HCT116 (cell line): Measurements from ENCODE around the gene PLB1. TPM values are rescaled to one million over a fixed set of nuclear protein-coding genes. Genes with fewer than 3 reads are reported as not detected.

Experiments
- ATAC-seq: fragments of 200-7000 bp; cut with Tn5 transposase; 2 replicates; pipeline ENCODE4 v1.9.1; 2020; ENCODE audit warnings: mild to moderate bottlenecking, moderate library complexity
- BruUV-seq: library from RNA; stranded (reverse); fragments of 400-500 nt; replicated peaks from 2 replicates; lab custom pipeline; 2021; lab: Mats Ljungman, UMichigan
- CTCF ChIA-PET: fragments of 300-600 bp; sonication (Branson Sonifier 250); formaldehyde crosslinking; loops from one replicate; lab custom pipeline; 2021; ENCODE audit warnings: antibody characterized with exemption; lab: Charles Lee
- POLR2A ChIA-PET: fragments of 300-600, 350-600 bp; sonication (Branson Sonifier 250); formaldehyde crosslinking; loops from one replicate; lab custom pipeline; 2021; ENCODE audit warnings: antibody characterized with exemption; lab: Charles Lee
- RAD21 ChIA-PET, 2 experiments: fragments of 300-600 bp; sonication (Branson Sonifier 250); formaldehyde crosslinking; loops; one replicate each; lab custom pipeline; 2023; ENCODE audit warnings: low total read pairs in 2 of 2; ENCODE audit not compliant: uncharacterized antibody in 2 of 2, unreplicated experiment in 2 of 2, low non-redundant PET in 1 of 2; lab: Charles Lee
- DNase-seq: peaks from one replicate; pipeline ENCODE4 v3.0.0-alpha.2; 2010; ENCODE audit warnings: low read depth, low spot score
- H2AFZ ChIP-seq: fragments of 200-600 bp; shearing (Covaris generic), sonication (generic); 2 replicates; pipeline ENCODE4 v1.6.1; 2017; ENCODE audit warnings: low read depth, mixed run types, mixed read lengths, antibody characterized with exemption, low read length; ENCODE audit not compliant: poor library complexity, severe bottlenecking
- H3K27ac ChIP-seq: 2 replicates; pipeline ENCODE4 v1.5.1; 2012; ENCODE audit warnings: low read depth, low read length
- H3K27me3 ChIP-seq: fragments of 200-600 bp; sonication (generic); 2 replicates; pipeline ENCODE4 v1.6.1; 2016; ENCODE audit warnings: mixed run types, low read length, mixed read lengths; ENCODE audit not compliant: insufficient read depth
- H3K36me3 ChIP-seq, 2 experiments: fragments of 200-500 bp in 1 of 2; fragments of 200-600 bp in 1 of 2; sonication (Bioruptor generic) in 1 of 2; sonication (generic) in 1 of 2; 2 replicates each; pipeline versions ENCODE4 v1.5.1 to v1.6.1; 2014 to 2016; ENCODE audit warnings: low read length in 2 of 2, inconsistent platforms in 1 of 2, mixed read lengths in 1 of 2, mixed run types in 1 of 2; ENCODE audit not compliant: insufficient read depth in 2 of 2, control insufficient read depth in 1 of 2
- H3K4me1 ChIP-seq, 2 experiments: fragments of 200-600 bp in 1 of 2; sonication (generic) in 1 of 2; 2 replicates each; pipeline versions ENCODE4 v1.5.1 to v1.6.1; 2012 to 2017; ENCODE audit warnings: low read length in 2 of 2, inconsistent platforms in 1 of 2, mild to moderate bottlenecking in 1 of 2, mixed read lengths in 1 of 2, mixed run types in 1 of 2, moderate library complexity in 1 of 2; ENCODE audit not compliant: insufficient read depth in 2 of 2, control insufficient read depth in 1 of 2
- H3K4me2 ChIP-seq: fragments of 200-600 bp; sonication (generic); 2 replicates; pipeline ENCODE4 v1.6.1; 2017; ENCODE audit warnings: mixed run types, low read length, mixed read lengths
- H3K4me3 ChIP-seq, 2 experiments: fragments of 200-600 bp in 1 of 2; sonication (generic) in 1 of 2; replicated peaks in 1 of 2; 2 replicates each; pipeline ENCODE4 v1.5.1; 2011 to 2016; ENCODE audit warnings: low read length in 2 of 2, control low read depth in 1 of 2, low read depth in 1 of 2, mild to moderate bottlenecking in 1 of 2, mixed read lengths in 1 of 2, mixed run types in 1 of 2
- H3K79me2 ChIP-seq: fragments of 200-600 bp; sonication (generic); 2 replicates; pipeline ENCODE4 v1.6.1; 2017; ENCODE audit warnings: mild to moderate bottlenecking, mixed run types, low read length, moderate library complexity, mixed read lengths; ENCODE audit not compliant: insufficient read depth
- H3K9ac ChIP-seq: fragments of 200-600 bp; sonication (generic); 2 replicates; pipeline ENCODE4 v1.6.1; 2016; ENCODE audit warnings: low read length, mixed read lengths
- H3K9me2 ChIP-seq: fragments of 200-600 bp; sonication (generic), shearing (Covaris generic); 2 replicates; pipeline ENCODE4 v1.6.1; 2017; ENCODE audit warnings: mixed run types, mild to moderate bottlenecking, moderate library complexity; ENCODE audit not compliant: insufficient read depth
- H3K9me3 ChIP-seq, 2 experiments: fragments of 200-500 bp in 1 of 2; fragments of 200-600 bp in 1 of 2; sonication (Bioruptor generic) in 1 of 2; sonication (generic) in 1 of 2; 2 replicates each; pipeline ENCODE4 v1.6.1; 2014 to 2017; ENCODE audit warnings: low read length in 2 of 2, mixed read lengths in 2 of 2, inconsistent platforms in 1 of 2, low read depth in 1 of 2, mild to moderate bottlenecking in 1 of 2, mixed run types in 1 of 2, moderate library complexity in 1 of 2; ENCODE audit not compliant: control insufficient read depth in 1 of 2, insufficient read depth in 1 of 2
- H4K20me1 ChIP-seq: fragments of 200-600 bp; sonication (generic), shearing (Covaris generic); 2 replicates; pipeline ENCODE4 v1.6.1; 2017; ENCODE audit warnings: mixed run types, mild to moderate bottlenecking, moderate library complexity; ENCODE audit not compliant: insufficient read depth
- CBX3 ChIP-seq: IDR thresholded peaks from 2 replicates; pipeline ENCODE4 v1.6.1; 2012; ENCODE audit warnings: low read depth
- EGR1 ChIP-seq: IDR thresholded peaks from 2 replicates; pipeline ENCODE4 v1.6.1; 2012; ENCODE audit warnings: low read depth
- ELF1 ChIP-seq: IDR thresholded peaks from 2 replicates; pipeline ENCODE4 v1.6.1; 2012; ENCODE audit warnings: low read depth, borderline replicate concordance
- EZH2 ChIP-seq: fragments of 200-600 bp; sonication (generic); IDR thresholded peaks from 2 replicates; pipeline ENCODE4 v1.6.1; 2017; ENCODE audit warnings: antibody characterized with exemption, mixed run types
- EZH2phosphoT487 ChIP-seq: fragments of 200-600 bp; IDR thresholded peaks from 2 replicates; pipeline ENCODE4 v1.6.1; 2018; ENCODE audit warnings: antibody characterized with exemption, borderline replicate concordance
- FOSL1 ChIP-seq: IDR thresholded peaks from 2 replicates; pipeline ENCODE4 v1.6.1; 2012; ENCODE audit warnings: low read depth
- POLR2A ChIP-seq: IDR thresholded peaks from 2 replicates; pipeline ENCODE4 v1.7.0; 2011; ENCODE audit warnings: borderline replicate concordance; ENCODE audit not compliant: insufficient read depth, insufficient read length; ENCODE audit errors: extremely low read depth
- POLR2AphosphoS5 ChIP-seq: IDR thresholded peaks from 2 replicates; pipeline ENCODE4 v1.6.1; 2011; ENCODE audit warnings: mild to moderate bottlenecking, low read depth, low read length, moderate library complexity
- RAD21 ChIP-seq: IDR thresholded peaks from 2 replicates; pipeline ENCODE4 v1.6.1; 2012; ENCODE audit warnings: low read depth, mild to moderate bottlenecking
- SIN3A ChIP-seq: IDR thresholded peaks from 2 replicates; pipeline ENCODE4 v1.6.1; 2012; ENCODE audit warnings: low read depth
- SP1 ChIP-seq: IDR thresholded peaks from 2 replicates; pipeline ENCODE4 v1.6.1; 2012; ENCODE audit warnings: low read depth
- TCF7L2 ChIP-seq: IDR thresholded peaks from 2 replicates; pipeline ENCODE4 v1.7.0; 2011; ENCODE audit warnings: borderline replicate concordance, inconsistent platforms; ENCODE audit not compliant: insufficient read depth, insufficient read length; ENCODE audit errors: extremely low read depth
- YY1 ChIP-seq: IDR thresholded peaks from 2 replicates; pipeline ENCODE4 v1.6.1; 2011; ENCODE audit warnings: low read length, low read depth, moderate library complexity, mild to moderate bottlenecking; ENCODE audit not compliant: insufficient replicate concordance; ENCODE audit errors: extremely low read depth
- ZFX ChIP-seq: fragments of 450-650 bp; IDR thresholded peaks from 2 replicates; pipeline ENCODE4 v1.6.1; 2017
- ZNF274 ChIP-seq: fragments of 200-500 bp; sonication (Bioruptor generic); IDR thresholded peaks from 2 replicates; pipeline ENCODE4 v1.6.1; 2014; ENCODE audit warnings: mild to moderate bottlenecking, low read depth, low read length, inconsistent platforms
- intact Hi-C: fragments of 100-400 bp; cut with micrococcal nuclease; formaldehyde crosslinking; loops from 2 replicates; pipeline ENCODE4 v1.10.0; 2022
- total RNA-seq: library from RNA; stranded (reverse); gene quantifications from one replicate; pipeline ENCODE4 v1.2.1, GENCODE V29; 2021; ENCODE audit not compliant: unreplicated experiment
- TF ChIP-seq, protein P1 (sequence below): IDR thresholded peaks from 2 replicates; pipeline ENCODE4 v1.6.1; 2012
- TF ChIP-seq, protein P2 (sequence below): IDR thresholded peaks from 2 replicates; pipeline ENCODE4 v1.6.1; 2012; ENCODE audit warnings: low read depth
- TF ChIP-seq, protein P3 (sequence below): IDR thresholded peaks from 2 replicates; pipeline ENCODE4 v1.6.1; 2011; ENCODE audit warnings: mild to moderate bottlenecking, low read length, moderate library complexity; ENCODE audit not compliant: insufficient replicate concordance; ENCODE audit errors: extremely low read depth

PLB1 gene
- total RNA-seq, 1 experiment from 2014 or later, result 0.49 TPM

DNA sequence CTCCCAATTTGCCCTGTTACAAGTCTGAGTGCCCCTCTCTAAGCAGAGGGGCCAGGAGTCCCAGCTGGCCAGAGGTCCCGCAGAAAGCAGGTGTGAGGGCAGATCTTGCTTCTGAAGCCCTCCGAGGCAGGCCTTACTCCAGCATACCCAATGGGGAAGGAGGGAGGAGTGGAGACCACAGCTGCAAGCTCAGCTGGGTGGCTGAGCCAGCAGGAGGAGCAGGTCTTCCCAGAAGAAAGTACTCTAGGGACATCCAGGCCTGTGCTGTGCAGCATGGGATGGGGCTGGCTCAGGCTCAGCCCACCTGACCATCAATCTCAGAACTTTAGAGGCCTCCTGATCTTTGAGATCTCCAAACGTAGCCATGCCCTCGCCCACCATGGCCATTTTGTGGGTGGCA lies 31.3 kb downstream of the PLB1 start:
- Histone ChIP-seq H3K9ac (no peak overlapping the region), H3K9me3 (no peaks in the 10 kb centered on the region), H3K27me3 (peaks cover 6% of the 10 kb centered on the region; the same call in 1 of the 2 replicates), H3K4me1 (no peaks in the 10 kb centered on the region), H2AFZ (no peak overlapping the region), H3K4me3 (no peak overlapping the region), H3K79me2 (no peaks in the 10 kb centered on the region), H3K9me2 (no peaks in the 10 kb centered on the region), H4K20me1 (no peaks in the 10 kb centered on the region), H3K27ac (no peak overlapping the region), H3K36me3 (no peaks in the 10 kb centered on the region), H3K4me2 (no peak overlapping the region)
- ATAC-seq, result peak; percentile 58; the same call in 1 of the 2 replicates
- TF ChIP-seq SIN3A, result no peak
- TF ChIP-seq, protein P1, sequence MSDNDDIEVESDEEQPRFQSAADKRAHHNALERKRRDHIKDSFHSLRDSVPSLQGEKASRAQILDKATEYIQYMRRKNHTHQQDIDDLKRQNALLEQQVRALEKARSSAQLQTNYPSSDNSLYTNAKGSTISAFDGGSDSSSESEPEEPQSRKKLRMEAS, result no peak
- no peak for TF ChIP-seq POLR2AphosphoS5
- TF ChIP-seq RAD21, result no peak
- TF ChIP-seq EGR1, result no peak
- no peak for TF ChIP-seq POLR2A
- no peak for TF ChIP-seq ELF1
- TF ChIP-seq, protein P2, sequence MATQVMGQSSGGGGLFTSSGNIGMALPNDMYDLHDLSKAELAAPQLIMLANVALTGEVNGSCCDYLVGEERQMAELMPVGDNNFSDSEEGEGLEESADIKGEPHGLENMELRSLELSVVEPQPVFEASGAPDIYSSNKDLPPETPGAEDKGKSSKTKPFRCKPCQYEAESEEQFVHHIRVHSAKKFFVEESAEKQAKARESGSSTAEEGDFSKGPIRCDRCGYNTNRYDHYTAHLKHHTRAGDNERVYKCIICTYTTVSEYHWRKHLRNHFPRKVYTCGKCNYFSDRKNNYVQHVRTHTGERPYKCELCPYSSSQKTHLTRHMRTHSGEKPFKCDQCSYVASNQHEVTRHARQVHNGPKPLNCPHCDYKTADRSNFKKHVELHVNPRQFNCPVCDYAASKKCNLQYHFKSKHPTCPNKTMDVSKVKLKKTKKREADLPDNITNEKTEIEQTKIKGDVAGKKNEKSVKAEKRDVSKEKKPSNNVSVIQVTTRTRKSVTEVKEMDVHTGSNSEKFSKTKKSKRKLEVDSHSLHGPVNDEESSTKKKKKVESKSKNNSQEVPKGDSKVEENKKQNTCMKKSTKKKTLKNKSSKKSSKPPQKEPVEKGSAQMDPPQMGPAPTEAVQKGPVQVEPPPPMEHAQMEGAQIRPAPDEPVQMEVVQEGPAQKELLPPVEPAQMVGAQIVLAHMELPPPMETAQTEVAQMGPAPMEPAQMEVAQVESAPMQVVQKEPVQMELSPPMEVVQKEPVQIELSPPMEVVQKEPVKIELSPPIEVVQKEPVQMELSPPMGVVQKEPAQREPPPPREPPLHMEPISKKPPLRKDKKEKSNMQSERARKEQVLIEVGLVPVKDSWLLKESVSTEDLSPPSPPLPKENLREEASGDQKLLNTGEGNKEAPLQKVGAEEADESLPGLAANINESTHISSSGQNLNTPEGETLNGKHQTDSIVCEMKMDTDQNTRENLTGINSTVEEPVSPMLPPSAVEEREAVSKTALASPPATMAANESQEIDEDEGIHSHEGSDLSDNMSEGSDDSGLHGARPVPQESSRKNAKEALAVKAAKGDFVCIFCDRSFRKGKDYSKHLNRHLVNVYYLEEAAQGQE, result no peak
- TF ChIP-seq FOSL1, result no peak
- no peak for TF ChIP-seq CBX3
- no peak for TF ChIP-seq EZH2phosphoT487
- TF ChIP-seq, protein P3, sequence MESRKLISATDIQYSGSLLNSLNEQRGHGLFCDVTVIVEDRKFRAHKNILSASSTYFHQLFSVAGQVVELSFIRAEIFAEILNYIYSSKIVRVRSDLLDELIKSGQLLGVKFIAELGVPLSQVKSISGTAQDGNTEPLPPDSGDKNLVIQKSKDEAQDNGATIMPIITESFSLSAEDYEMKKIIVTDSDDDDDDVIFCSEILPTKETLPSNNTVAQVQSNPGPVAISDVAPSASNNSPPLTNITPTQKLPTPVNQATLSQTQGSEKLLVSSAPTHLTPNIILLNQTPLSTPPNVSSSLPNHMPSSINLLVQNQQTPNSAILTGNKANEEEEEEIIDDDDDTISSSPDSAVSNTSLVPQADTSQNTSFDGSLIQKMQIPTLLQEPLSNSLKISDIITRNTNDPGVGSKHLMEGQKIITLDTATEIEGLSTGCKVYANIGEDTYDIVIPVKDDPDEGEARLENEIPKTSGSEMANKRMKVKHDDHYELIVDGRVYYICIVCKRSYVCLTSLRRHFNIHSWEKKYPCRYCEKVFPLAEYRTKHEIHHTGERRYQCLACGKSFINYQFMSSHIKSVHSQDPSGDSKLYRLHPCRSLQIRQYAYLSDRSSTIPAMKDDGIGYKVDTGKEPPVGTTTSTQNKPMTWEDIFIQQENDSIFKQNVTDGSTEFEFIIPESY, result no peak
- TF ChIP-seq SP1, result no peak
- no peak for TF ChIP-seq ZNF274
- no peak for TF ChIP-seq TCF7L2
- no peak for TF ChIP-seq ZFX
- no peak for TF ChIP-seq YY1
- no peak for TF ChIP-seq EZH2
- BruUV-seq, result no TSS peak
- RAD21 ChIA-PET, result no interaction called here
- CTCF ChIA-PET, result no interaction called here
- POLR2A ChIA-PET, result no interaction called here
- intact Hi-C loops, result no loop called here
- DNase-seq, result no peak
